Measurements from ENCODE around the gene TMEM62. TPM values are rescaled to one million over a fixed set of nuclear protein-coding genes. Genes with fewer than 3 reads are reported as not detected.
"Not testable (repeated sequence)": the region's sequence is repeated elsewhere in the genome, so short reads cannot be mapped to it uniquely, and the experiment has no call there.

TMEM62 gene
- total RNA-seq, 4 donors from 2014 or later = 21.5 to 32.0 (median 25.4) TPM

DNA sequence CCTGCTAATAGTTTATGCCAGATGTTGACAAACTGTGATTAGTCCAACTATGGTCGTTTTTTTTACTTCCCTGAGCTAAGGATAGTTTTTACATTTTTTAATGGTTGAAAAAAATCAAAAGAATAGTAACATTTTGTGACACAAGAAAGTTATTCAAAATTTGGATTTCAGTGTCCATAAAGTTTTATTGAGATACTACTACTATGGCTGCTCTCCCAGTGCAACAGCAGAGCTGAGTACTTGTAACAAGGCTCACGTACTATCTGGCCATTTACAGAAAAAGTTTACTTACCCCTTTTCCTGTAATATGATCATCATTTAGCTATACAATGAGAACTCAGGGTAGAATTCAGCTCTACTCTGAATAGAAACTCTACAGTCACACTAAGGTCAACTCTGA, 11.5 kb upstream of the TMEM62 start:
- Histone ChIP-seq H3K4me3 (peak overlapping the region in 3 of 4 donors; percentile 50 to 70 (median 62)), H3K4me1 (peaks cover 5 to 11% (median 8%) of the 10 kb centered on the region in 4 donors), H3K27me3 (no peaks in the 10 kb centered on the region), H3K27ac (replicated peaks in 1 of 4) (peak overlapping the region; percentile 85 to 91 (median 86)), H3K36me3 (no peaks in the 10 kb centered on the region), H3K9me3 (no peaks in the 10 kb centered on the region)
- no peak for DNase-seq (ENCODE audit: extremely low spot score)
- intact Hi-C loops (cut with DNase I) = no loop called here
- TF ChIP-seq EP300 (IDR thresholded peaks at IDR 0.05) (no peak), POLR2AphosphoS5 (IDR thresholded peaks at IDR 0.05) (no peak)
- WGBS = 77% methylated on average over 2 of the region's 2 CpGs

DNA sequence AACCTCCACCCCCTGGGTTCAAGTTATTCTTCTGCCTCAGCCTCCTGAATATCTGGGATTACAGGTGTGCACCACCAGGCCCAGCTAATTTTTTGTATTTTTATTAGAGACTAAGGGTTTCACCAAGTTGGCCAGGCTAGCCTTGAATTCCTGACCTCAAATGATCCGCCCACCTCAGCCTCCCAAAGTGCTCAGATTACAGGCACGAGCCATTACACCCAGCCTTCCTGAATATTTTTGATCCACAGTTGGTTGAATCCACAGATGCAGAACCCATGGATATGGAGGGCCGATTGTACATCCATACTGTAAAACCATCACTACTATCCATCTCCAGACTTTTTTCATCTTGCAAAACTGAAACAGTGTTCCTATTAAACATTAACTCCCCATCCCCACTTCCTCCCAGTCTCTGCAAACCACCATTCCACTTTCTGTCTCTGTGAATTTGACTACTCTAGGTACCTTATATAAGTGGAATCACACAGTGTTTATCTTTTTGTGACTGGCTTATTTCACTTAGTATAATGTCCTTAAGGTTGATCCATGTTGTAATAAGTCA, 8.2 kb upstream of the TMEM62 start:
- TF ChIP-seq EP300 (IDR thresholded peaks at IDR 0.05) = no peak
- TF ChIP-seq POLR2AphosphoS5 (IDR thresholded peaks at IDR 0.05) = no peak
- TF ChIP-seq, protein P1, sequence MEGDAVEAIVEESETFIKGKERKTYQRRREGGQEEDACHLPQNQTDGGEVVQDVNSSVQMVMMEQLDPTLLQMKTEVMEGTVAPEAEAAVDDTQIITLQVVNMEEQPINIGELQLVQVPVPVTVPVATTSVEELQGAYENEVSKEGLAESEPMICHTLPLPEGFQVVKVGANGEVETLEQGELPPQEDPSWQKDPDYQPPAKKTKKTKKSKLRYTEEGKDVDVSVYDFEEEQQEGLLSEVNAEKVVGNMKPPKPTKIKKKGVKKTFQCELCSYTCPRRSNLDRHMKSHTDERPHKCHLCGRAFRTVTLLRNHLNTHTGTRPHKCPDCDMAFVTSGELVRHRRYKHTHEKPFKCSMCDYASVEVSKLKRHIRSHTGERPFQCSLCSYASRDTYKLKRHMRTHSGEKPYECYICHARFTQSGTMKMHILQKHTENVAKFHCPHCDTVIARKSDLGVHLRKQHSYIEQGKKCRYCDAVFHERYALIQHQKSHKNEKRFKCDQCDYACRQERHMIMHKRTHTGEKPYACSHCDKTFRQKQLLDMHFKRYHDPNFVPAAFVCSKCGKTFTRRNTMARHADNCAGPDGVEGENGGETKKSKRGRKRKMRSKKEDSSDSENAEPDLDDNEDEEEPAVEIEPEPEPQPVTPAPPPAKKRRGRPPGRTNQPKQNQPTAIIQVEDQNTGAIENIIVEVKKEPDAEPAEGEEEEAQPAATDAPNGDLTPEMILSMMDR (IDR thresholded peaks at IDR 0.05) = no peak
- no peak for TF ChIP-seq POLR2A (IDR thresholded peaks at IDR 0.05; ENCODE audit: low read depth)
- Histone ChIP-seq H3K9me3 (no peaks in the 10 kb centered on the region), H3K4me3 (no peak overlapping the region), H3K27ac (replicated peaks in 1 of 4) (no peak overlapping the region), H3K27me3 (no peaks in the 10 kb centered on the region), H3K36me3 (no peaks in the 10 kb centered on the region), H3K4me1 (peaks cover 5 to 11% (median 8%) of the 10 kb centered on the region in 4 donors)
- 91% methylated on average over 3 of the region's 3 CpGs for WGBS
- intact Hi-C loops (cut with DNase I) = no loop called here
- no peak for DNase-seq (ENCODE audit: extremely low spot score)

DNA sequence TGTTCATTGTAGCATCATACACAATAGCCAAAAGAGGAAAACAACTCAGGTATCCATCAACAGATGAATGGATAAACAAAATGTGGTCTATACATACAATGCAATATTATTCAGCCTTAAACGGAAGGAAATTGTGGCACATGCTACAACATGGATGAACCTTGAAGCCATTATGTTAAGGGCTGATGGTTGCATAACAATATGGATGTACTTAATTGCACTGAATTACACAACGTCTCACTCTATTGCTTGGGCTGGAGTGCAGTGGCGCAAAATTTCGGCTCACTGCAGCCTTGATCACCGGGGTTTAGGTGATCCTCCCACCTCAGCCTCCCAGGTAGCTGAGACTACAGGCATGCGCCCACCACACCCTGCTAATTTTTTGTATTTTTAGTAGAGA, 7.0 kb upstream of the TMEM62 start:
- no peak overlapping the region for H3K27ac ChIP-seq (replicated peaks in 1 of 4)
- H3K4me1 ChIP-seq = peaks cover 5 to 11% (median 8%) of the 10 kb centered on the region in 4 donors
- no peak overlapping the region for H3K4me3 ChIP-seq
- TF ChIP-seq, protein P1 (IDR thresholded peaks at IDR 0.05) = no peak
- TF ChIP-seq POLR2AphosphoS5 (IDR thresholded peaks at IDR 0.05) (no peak), POLR2A (IDR thresholded peaks at IDR 0.05; ENCODE audit: low read depth) (no peak), EP300 (IDR thresholded peaks at IDR 0.05) (no peak)
- 92% methylated on average over 6 of the region's 6 CpGs for WGBS
- no peaks in the 10 kb centered on the region for H3K9me3 ChIP-seq
- no peaks in the 10 kb centered on the region for H3K36me3 ChIP-seq
- intact Hi-C loops (cut with DNase I) = no loop called here
- DNase-seq (ENCODE audit: extremely low spot score) = no peak
- no peaks in the 10 kb centered on the region for H3K27me3 ChIP-seq

DNA sequence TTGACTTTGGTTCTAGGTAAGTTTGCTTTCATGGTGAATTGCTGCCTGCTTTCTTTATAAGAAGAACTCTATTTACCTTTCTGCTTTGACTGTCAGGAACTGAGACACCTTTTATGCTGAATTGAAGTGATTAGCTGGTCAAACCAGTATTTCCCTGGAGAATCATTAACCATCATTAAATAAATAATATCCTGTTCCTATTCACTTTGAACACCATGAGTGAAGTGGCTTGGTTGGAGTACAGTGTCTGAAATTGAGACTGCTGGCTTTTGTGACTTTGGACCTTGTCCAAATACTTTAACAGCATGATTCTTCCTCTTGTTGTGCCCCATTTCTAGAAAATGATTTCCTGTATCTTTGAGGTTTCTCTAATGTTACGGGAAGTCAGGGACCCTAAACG, 5.6 kb upstream of the TMEM62 start:
- no peak overlapping the region for H3K27ac ChIP-seq (replicated peaks in 1 of 4)
- H3K27me3 ChIP-seq = no peaks in the 10 kb centered on the region
- H3K4me1 ChIP-seq = peaks cover 2 to 8% (median 3%) of the 10 kb centered on the region in 4 donors
- 80% methylated on average over 2 of the region's 2 CpGs for WGBS
- no peak for DNase-seq (ENCODE audit: extremely low spot score)
- H3K4me3 ChIP-seq = no peak overlapping the region
- TF ChIP-seq, protein P1 (IDR thresholded peaks at IDR 0.05) = no peak
- TF ChIP-seq EP300 (IDR thresholded peaks at IDR 0.05) = no peak
- TF ChIP-seq POLR2A (IDR thresholded peaks at IDR 0.05; ENCODE audit: low read depth) = no peak
- TF ChIP-seq POLR2AphosphoS5 (IDR thresholded peaks at IDR 0.05) = no peak
- intact Hi-C loops (cut with DNase I) = no loop called here
- H3K36me3 ChIP-seq = no peaks in the 10 kb centered on the region
- H3K9me3 ChIP-seq = no peaks in the 10 kb centered on the region

DNA sequence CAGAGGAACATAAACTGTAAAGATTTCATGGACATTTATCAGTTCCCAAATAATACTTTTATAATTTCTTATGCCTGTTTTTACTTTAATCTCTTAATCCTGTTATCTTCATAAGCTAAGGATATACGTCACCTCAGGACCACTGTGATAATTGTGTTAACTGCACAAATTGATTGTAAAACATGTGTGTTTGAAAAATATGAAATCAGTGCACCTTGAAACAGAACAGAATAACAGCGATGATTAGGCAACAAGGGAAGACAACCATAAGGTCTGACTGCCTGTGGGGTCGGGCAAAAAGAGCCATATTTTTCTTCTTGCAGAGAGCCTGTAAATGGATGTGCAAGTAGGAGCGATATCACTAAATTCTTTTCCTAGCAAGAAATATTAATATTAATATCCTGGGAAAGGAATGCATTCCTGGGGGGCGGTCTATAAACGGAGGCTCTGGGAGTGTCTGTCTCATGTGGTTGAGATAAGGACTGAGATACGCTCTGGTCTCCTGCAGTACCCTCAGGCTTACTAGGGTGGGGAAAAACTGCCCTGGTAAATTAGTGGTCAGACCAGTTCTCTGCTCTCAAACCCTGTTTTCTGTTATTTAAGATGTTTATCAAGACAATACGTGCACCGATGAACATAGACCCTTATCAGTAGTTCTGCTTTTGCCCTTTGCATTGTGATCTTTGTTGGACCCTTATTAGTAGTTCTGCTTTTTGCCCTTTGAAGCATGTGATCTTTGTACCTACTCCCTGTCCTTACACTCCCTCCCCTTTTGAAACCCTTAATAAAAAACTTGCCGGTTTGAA, 5.0 kb upstream of the TMEM62 start:
- intact Hi-C loops (cut with DNase I) = not testable (repeated sequence)

More for the DNA sequence above, 5.0 kb upstream of the TMEM62 start:
- not testable (repeated sequence) for H3K27ac ChIP-seq (replicated peaks in 1 of 4); H3K27me3 ChIP-seq; H3K4me3 ChIP-seq; H3K9me3 ChIP-seq; H3K4me1 ChIP-seq; H3K36me3 ChIP-seq; DNase-seq (ENCODE audit: extremely low spot score)
- WGBS = 85% methylated on average over 10 of the region's 10 CpGs

Data from esophagus muscularis mucosa (tissue), 4 donors.